Muscle of arm (tissue), 14 donors: ENCODE results near the gene IL10RA. TPM values are rescaled to one million over a fixed set of nuclear protein-coding genes. Genes with fewer than 3 reads are reported as not detected.
"Not testable (repeated sequence)": the region's sequence is repeated elsewhere in the genome, so short reads cannot be mapped to it uniquely, and the experiment has no call there.

Experiments
- DNase-seq: peaks from one replicate; pipeline ENCODE4 v3.0.0-alpha.2; 2013
- long read RNA-seq, 11 donors: transcript quantifications; one replicate each; lab custom pipeline, GENCODE V29; 2026
- polyA plus RNA-seq, 12 donors: library from polyadenylated mRNA; unstranded; fragments of 120-200 nt; gene quantifications; one replicate each; pipeline ENCODE4 v1.2.1, GENCODE V29; 2013; ENCODE audit not compliant: insufficient read length in 12 of 12

The IL10RA gene
- polyA plus RNA-seq = 1 to 10 TPM in 11 of 12 donors, not detected in 1; 2.6 to 9.2 (median 4.4) TPM
- long read RNA-seq, donor 1 = 0 reads
- long read RNA-seq, donor 2, partial matches to known transcripts = 0 of 1 reads
- long read RNA-seq, donor 2, other reads (novel, unspliced or antisense) = 0 of 1 reads
- long read RNA-seq, donor 3, partial matches to known transcripts = 0 of 1 reads
- long read RNA-seq, donor 3, other reads (novel, unspliced or antisense) = 0 of 1 reads
- long read RNA-seq, donor 4 = 0 reads
- long read RNA-seq, donor 5 = 0 reads
- long read RNA-seq, donor 6 = 0 reads
- long read RNA-seq, donor 7, partial matches to known transcripts = 0 of 1 reads
- long read RNA-seq, donor 7, other reads (novel, unspliced or antisense) = 0 of 1 reads
- long read RNA-seq, donor 8, partial matches to known transcripts = 0 of 1 reads
- long read RNA-seq, donor 8, other reads (novel, unspliced or antisense) = 0 of 1 reads
- long read RNA-seq, donor 9, partial matches to known transcripts = 0 of 1 reads
- long read RNA-seq, donor 9, other reads (novel, unspliced or antisense) = 0 of 1 reads
- long read RNA-seq, donor 10, partial matches to known transcripts = 0 of 1 reads
- long read RNA-seq, donor 10, other reads (novel, unspliced or antisense) = 0 of 1 reads
- long read RNA-seq, donor 11 = 0 reads

- DNase-seq = peak; percentile 60
Observed at GRCh38 chr11:117985953-117986887, at the start of gene IL10RA. Gene IL10RA (plus strand): TSS chr11:117986394. CDS start chr11:117986468, 74 bp downstream.

GRCh38 chr11:117936973-117937372, 49.2 kb upstream of the IL10RA start:
- DNase-seq = no peak

- DNase-seq = no peak
Observed at GRCh38 chr11:117940736-117941135, 45.5 kb upstream of the IL10RA start.

GRCh38 chr11:117941163-117941707, 45.0 kb upstream of the IL10RA start:
- no peak for DNase-seq

GRCh38 chr11:117941976-117942654, 44.1 kb upstream of the IL10RA start:
- DNase-seq = no peak

GRCh38 chr11:117944554-117944953, 41.6 kb upstream of the IL10RA start:
- DNase-seq = no peak

- DNase-seq = no peak
Observed at GRCh38 chr11:117945047-117945810, 41.0 kb upstream of the IL10RA start.

GRCh38 chr11:117946156-117946841, 39.9 kb upstream of the IL10RA start:
- DNase-seq = no peak

- DNase-seq = peak; percentile 89
Observed at GRCh38 chr11:117946842-117947526, 39.2 kb upstream of the IL10RA start.

- DNase-seq = not testable (repeated sequence)
Observed at GRCh38 chr11:117947751-117948150, 38.4 kb upstream of the IL10RA start.

- DNase-seq = not testable (repeated sequence)
Observed at GRCh38 chr11:117948466-117948865, 37.7 kb upstream of the IL10RA start.

- no peak for DNase-seq
Observed at GRCh38 chr11:117949062-117949461, 37.1 kb upstream of the IL10RA start.

- no peak for DNase-seq
Observed at GRCh38 chr11:117950301-117950700, 35.9 kb upstream of the IL10RA start.

- DNase-seq = no peak
Observed at GRCh38 chr11:117950993-117951961, 34.9 kb upstream of the IL10RA start.

GRCh38 chr11:117953024-117953671, 33.0 kb upstream of the IL10RA start:
- no peak for DNase-seq

- DNase-seq = no peak
Observed at GRCh38 chr11:117958949-117959348, 27.2 kb upstream of the IL10RA start.

- no peak for DNase-seq
Observed at GRCh38 chr11:117959438-117960149, 26.6 kb upstream of the IL10RA start.
